Peyer's patch (tissue), 4 donors: ENCODE measurements around the gene AZIN2. TPM values are rescaled to one million over a fixed set of nuclear protein-coding genes. Genes with fewer than 3 reads are reported as not detected.
A peak's percentile ranks its signal among the peaks of the same experiment; 100 is the strongest.

Experiments used
- DNase-seq, 3 donors: peaks; one replicate each; pipeline ENCODE4 v3.0.0-alpha.2; 2017 to 2019
- H3K27ac ChIP-seq, 4 donors: fragments of 200-600 bp; sonication (generic); one replicate each; pipeline ENCODE4 v1.5.1; 2016 to 2019
- H3K27me3 ChIP-seq, 2 donors: fragments of 200-600 bp; sonication (generic); one replicate each; pipeline ENCODE4 v1.5.1; 2019
- H3K36me3 ChIP-seq, 3 donors: fragments of 200-600 bp; sonication (generic); one replicate each; pipeline ENCODE4 v1.5.1; 2016 to 2019
- H3K4me1 ChIP-seq, 4 donors: fragments of 200-600 bp; sonication (generic); one replicate each; pipeline ENCODE4 v1.5.1; 2016 to 2019
- H3K4me3 ChIP-seq, 4 donors: fragments of 200-600 bp; sonication (generic); 1 replicate in 3 of 4; 2 replicates in 1 of 4; pipeline ENCODE4 v1.5.1; 2016 to 2019; ENCODE audit warnings: mild to moderate bottlenecking in 1 of 4
- H3K9me3 ChIP-seq, 4 donors: fragments of 200-600 bp; sonication (generic); one replicate each; pipeline ENCODE4 v1.5.1; 2016 to 2019; ENCODE audit warnings: mild to moderate bottlenecking in 1 of 4
- POLR2A ChIP-seq, 2 donors: fragments of 450-650 bp; IDR thresholded peaks; one replicate each; pipeline ENCODE4 v1.5.1; 2017; ENCODE audit warnings: antibody characterized with exemption in 2 of 2, mild to moderate bottlenecking in 2 of 2, moderate library complexity in 2 of 2
- total RNA-seq, 4 donors: library from RNA; depleted of rRNA; stranded (reverse); fragments of >200 nt; gene quantifications; one replicate each; pipeline ENCODE4 v1.1.0, GENCODE V29; 2016
- TF ChIP-seq, protein P1 (sequence below), 6 experiments: fragments of 450-650 bp in 4 of 6; fragments of 200-600 bp in 2 of 6; sonication (generic) in 1 of 6; IDR thresholded peaks; one replicate each; pipeline ENCODE4 v1.5.1; 2017 to 2019; ENCODE audit warnings: antibody characterized with exemption in 6 of 6, mild to moderate bottlenecking in 3 of 6, moderate library complexity in 1 of 6

The AZIN2 gene
- total RNA-seq, 4 donors from 2014 or later: 0.95 to 26.4 (median 2.2) TPM

DNA sequence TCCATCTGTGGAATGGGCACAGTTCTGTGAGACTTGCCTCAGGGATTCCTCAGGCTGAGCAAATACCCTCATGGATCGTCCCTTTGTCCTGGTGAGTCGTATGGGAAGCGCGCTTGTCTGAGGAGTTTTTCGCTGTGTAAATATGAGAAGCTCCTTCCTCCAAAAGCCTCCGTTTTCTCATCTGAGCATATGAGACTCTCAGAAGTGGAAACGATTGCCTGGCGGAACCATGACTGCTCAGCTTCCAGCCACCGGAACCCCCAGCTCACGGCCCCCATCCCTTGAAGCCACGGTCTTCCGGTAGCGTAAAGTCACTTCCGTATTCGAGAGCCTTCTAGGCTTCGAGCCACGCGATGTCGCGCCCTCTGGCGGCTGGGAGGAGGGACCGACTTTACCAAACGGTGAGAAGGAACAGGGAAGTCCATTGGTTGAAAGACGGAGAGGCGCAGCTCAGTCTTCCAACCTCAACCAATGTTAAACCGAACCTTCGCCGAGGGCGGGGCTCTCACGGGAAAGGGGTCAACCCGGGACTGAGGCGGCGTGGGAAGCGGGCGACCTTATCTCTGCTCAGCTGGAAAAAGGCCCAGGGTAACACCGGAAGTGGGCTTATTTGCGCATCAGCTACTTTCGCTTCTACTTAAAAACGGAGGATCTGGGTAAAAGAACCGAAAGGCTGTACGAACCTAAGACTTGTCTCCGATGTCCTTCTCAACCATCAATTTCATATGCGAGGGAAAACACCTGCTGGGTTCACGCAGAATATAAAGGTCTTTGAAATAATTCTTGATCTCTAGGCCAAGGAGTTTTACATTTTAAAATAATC, 46.3 kb downstream of the AZIN2 start:
- H3K36me3 ChIP-seq: no peaks in the 10 kb centered on the region
- TF ChIP-seq, protein P1, sequence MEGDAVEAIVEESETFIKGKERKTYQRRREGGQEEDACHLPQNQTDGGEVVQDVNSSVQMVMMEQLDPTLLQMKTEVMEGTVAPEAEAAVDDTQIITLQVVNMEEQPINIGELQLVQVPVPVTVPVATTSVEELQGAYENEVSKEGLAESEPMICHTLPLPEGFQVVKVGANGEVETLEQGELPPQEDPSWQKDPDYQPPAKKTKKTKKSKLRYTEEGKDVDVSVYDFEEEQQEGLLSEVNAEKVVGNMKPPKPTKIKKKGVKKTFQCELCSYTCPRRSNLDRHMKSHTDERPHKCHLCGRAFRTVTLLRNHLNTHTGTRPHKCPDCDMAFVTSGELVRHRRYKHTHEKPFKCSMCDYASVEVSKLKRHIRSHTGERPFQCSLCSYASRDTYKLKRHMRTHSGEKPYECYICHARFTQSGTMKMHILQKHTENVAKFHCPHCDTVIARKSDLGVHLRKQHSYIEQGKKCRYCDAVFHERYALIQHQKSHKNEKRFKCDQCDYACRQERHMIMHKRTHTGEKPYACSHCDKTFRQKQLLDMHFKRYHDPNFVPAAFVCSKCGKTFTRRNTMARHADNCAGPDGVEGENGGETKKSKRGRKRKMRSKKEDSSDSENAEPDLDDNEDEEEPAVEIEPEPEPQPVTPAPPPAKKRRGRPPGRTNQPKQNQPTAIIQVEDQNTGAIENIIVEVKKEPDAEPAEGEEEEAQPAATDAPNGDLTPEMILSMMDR (IDR thresholded peaks at IDR 0.05): peak; percentile 92 to 97 (median 94)
- TF ChIP-seq POLR2A (IDR thresholded peaks at IDR 0.05): peak; percentile 13 to 40
- no peaks in the 10 kb centered on the region for H3K27me3 ChIP-seq
- H3K4me3 ChIP-seq: peak overlapping the region; percentile 55 to 71 (median 62)
- H3K9me3 ChIP-seq: no peaks in the 10 kb centered on the region
- peak overlapping the region; percentile 77 to 87 (median 83) for H3K27ac ChIP-seq
- peak; percentile 98 to 99 (median 99) for DNase-seq
- peaks cover 0 to 17% (median 4%) of the 10 kb centered on the region in 4 donors for H3K4me1 ChIP-seq

DNA sequence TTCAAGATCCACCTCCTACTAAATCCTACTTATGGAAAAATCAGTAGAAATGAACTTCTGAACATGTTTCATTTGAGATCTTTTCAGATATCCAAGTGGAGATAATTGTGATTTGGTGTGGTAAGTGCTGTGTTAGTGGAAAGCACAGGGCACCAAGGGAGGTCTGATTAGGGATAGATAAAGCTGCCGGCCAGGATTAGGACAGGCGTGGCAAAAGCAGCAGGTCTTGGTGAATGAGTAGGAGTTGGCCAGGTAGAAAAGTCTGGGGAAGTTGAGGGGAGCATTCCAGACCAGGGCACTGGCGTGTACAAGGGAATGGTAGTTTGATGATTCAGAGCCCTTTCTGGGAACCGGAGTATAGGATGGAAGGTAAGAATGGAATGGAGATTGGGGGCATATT, 47.8 kb downstream of the AZIN2 start:
- Histone ChIP-seq H3K27ac (no peak overlapping the region), H3K4me1 (peaks cover 0 to 17% (median 4%) of the 10 kb centered on the region in 4 donors), H3K27me3 (no peaks in the 10 kb centered on the region), H3K36me3 (no peaks in the 10 kb centered on the region), H3K4me3 (no peak overlapping the region), H3K9me3 (no peaks in the 10 kb centered on the region)
- no peak for DNase-seq
- no peak for TF ChIP-seq POLR2A (IDR thresholded peaks at IDR 0.05)
- TF ChIP-seq, protein P1 (IDR thresholded peaks at IDR 0.05): no peak

DNA sequence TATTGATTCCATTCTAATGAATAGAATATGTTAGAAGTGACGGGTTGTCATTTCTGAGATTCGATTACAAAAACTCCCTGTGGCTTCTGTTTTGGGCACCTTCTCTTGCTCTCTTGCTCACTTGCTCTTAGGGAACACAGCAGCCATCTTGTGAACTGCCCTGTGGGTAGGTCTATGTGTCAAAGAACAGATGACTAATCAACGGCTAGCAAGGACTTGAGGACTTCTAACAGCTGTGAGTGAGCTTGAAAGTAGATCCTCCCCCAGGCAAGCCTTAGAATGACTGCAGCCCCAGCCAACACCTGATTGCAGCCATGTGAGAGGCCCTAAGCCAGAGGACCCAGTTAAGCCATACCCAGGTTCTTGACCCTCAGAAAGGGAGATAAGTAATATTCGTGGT, 49.3 kb downstream of the AZIN2 start:
- peaks cover 0 to 17% (median 4%) of the 10 kb centered on the region in 4 donors for H3K4me1 ChIP-seq
- H3K4me3 ChIP-seq: no peak overlapping the region
- H3K9me3 ChIP-seq: no peaks in the 10 kb centered on the region
- no peaks in the 10 kb centered on the region for H3K36me3 ChIP-seq
- no peak for DNase-seq
- no peak overlapping the region for H3K27ac ChIP-seq
- H3K27me3 ChIP-seq: no peaks in the 10 kb centered on the region
- no peak for TF ChIP-seq POLR2A (IDR thresholded peaks at IDR 0.05)
- TF ChIP-seq, protein P1 (IDR thresholded peaks at IDR 0.05): no peak

DNA sequence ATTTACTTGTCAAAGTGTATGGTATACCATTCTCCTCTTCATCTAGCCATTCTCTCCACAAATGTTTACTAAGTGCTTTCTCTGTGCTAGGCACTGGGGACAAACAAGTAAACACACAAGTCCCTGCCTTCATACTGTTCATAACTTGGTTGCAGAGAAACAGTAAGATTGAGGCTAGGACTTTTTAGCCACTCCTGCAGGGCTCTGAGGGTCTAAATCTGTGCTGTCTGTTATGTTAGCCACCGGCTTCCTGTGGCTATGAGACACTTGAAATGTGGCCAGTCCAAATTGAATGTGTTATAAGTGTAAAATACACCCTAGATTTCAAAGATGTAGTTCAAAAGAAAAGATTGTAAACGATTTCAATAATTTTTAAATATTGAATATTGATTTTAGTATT, 50.2 kb downstream of the AZIN2 start:
- no peaks in the 10 kb centered on the region for H3K36me3 ChIP-seq
- no peak overlapping the region for H3K4me3 ChIP-seq
- no peaks in the 10 kb centered on the region for H3K27me3 ChIP-seq
- TF ChIP-seq, protein P1 (IDR thresholded peaks at IDR 0.05): no peak
- TF ChIP-seq POLR2A (IDR thresholded peaks at IDR 0.05): no peak
- no peak overlapping the region for H3K27ac ChIP-seq
- no peak for DNase-seq
- no peaks in the 10 kb centered on the region for H3K9me3 ChIP-seq
- H3K4me1 ChIP-seq: peaks cover 0 to 16% (median 4%) of the 10 kb centered on the region in 4 donors

DNA sequence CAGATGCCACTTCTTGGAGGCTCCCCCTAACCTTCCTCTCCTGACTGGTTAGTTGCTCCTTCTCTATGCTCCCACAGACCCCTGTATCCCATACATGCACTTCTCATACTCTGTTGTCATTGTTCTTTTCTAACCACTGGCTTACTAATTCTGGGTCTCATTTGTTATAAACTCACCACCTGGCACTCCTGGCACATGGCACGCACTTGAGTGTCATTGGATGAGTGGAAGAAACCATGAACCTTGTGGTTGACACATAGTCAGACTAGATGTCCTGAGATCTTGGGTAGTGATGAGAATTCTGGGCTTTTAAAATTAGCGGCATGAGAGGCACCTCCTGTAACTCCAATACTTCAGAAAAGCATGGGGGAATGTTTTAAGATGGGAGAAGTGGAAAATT, 51.6 kb downstream of the AZIN2 start:
- Histone ChIP-seq H3K27me3 (no peaks in the 10 kb centered on the region), H3K4me1 (peaks cover 0 to 12% (median 2%) of the 10 kb centered on the region in 4 donors), H3K9me3 (no peaks in the 10 kb centered on the region), H3K27ac (no peak overlapping the region), H3K36me3 (no peaks in the 10 kb centered on the region), H3K4me3 (no peak overlapping the region)
- DNase-seq: no peak
- TF ChIP-seq, protein P1 (IDR thresholded peaks at IDR 0.05): no peak
- TF ChIP-seq POLR2A (IDR thresholded peaks at IDR 0.05): no peak
